Activated gamma-delta T cell treated with Interleukin-2 at 50 U/mL for 16 hours (primary cell): ENCODE measurements around the gene AKIRIN1.
"Not testable (repeated sequence)": the region's sequence is repeated elsewhere in the genome, so short reads cannot be mapped to it uniquely, and the experiment has no call there.

Experiments
- DNase-seq: peaks from one replicate; pipeline ENCODE4 v3.0.0-alpha.2; 2020

The AKIRIN1 gene

DNA sequence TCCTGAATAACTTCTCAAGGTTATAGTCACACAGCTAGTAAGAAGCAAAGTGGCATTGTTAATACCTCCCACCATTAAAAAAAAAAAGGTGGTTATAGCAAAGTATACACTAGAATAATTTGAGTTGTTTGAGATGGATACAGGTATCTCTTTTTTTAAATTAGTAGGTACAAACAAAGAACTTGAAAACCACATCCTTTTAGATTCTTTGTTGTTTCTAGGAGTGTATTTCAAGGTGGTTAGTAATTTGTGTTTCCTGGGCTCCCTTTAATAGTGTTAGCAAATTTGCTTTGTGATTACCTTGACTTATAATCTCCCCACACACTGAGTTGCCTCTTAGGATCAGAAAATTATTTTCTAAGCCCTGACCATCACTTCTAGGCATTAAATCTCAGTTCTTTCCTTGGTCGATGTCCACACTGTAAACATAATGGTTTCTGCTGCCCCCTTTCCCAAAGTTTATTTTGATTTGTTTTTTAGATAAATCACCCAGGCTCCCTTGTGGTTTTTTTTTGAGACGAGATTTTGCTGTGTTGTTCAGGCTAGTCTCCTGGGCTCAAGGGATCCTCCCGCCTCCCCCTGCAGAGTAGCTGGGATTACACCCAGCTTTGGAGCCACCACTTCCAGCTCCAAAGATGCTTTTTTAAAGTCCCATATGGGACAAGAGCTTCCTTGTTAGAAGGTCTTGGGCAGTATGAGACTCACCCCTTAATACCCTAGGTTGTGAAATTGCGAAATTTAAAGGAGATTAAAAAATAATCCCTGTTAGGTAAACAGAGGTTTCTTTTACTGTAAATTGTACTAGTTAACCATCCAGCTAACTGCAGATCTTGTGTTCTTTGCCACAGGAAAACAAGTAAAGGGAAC, 6.2 kb downstream of the AKIRIN1 start:
- no peak for DNase-seq

DNA sequence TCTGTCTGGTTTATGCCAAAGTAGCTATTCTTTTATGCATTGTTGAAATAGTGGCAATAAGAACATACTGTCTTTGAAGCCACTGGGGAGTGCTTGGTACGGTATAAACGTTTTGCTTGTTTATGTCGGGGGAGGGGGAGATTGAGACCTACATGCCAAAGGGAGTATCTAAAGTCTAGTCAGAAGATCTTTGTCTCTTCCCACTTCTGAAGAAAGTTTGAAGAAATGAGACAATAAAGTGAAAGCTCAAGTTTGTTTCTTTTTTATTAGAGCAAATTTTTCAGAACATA, 6.8 kb downstream of the AKIRIN1 start:
- no peak for DNase-seq

DNA sequence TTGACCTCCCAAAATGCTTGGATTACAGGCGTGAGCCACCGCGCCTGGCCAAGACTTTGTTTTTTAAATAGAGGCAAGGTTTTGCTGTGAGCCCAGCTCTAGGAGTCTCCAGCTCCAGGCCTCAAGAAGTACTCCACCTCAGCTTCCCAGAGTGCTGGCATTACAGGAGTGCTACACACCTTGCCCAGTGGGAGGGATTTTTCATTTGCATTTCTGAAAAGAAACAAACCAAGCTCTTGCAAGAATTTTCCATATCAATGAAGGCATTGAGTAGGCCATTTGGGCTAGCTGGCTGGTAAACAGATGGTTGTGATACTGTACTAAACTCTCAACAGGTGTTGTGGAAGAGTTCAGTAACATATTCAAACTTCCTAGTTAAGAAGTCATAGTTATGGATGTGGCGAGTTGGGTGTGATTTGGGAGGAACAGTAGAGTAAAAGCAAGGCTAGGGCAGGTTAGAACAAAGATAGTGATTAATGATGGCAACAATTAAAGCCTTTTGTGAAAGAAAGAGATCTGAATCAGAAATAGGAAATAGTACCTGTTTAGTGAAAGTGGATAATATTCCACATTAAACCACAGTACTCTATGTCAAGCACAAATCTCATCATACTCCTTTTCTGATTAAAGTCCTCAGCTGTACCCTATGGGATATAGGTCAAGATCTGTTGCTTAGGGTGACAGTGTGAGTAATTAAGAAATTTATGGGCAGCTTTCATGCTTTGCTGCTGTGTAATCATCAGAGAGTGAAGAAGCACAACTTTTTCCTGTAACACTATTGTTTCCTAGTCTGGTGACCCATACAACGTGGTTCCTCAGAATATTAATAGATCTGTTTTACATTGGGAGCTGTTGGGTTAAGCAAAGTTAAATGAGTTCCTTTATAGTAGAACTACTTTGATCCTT, 10.7 kb downstream of the AKIRIN1 start:
- no peak for DNase-seq

DNA sequence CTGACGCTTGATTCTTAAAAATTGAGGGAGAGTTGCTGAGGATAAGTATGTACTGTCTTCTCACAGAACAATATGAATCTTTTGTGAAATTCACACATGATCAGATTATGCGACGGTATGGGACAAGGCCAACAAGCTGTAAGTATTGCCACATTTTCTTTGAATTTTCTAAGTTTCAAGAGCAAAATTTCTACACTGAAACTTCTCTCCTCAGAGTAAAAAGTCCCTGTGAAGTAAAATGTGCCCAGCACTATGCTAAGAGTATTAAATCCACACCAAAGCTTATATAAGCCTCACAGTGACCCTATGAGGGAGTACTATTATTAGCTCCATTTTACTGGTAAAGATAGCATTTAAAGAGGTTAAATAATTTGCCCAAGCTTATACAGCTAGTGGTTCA, 12.2 kb downstream of the AKIRIN1 start:
- DNase-seq: no peak

DNA sequence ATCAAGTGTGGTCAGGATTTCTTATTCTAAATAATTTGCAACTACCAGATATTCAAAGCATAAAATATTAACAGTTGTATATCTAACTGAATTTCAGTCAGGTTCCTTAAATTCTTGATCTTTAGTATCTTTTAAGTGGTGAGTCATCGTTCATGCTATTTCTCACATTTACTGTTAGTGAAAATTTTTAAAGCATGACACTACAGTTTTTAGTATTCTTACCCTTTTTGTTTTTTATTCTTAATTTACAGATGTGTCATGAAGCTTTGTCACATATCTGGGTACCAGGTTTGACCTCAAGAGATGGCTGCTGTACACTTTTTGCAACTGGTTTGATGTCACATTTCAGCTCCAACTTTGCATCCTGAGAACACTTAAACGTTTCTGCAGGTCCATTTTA, 12.7 kb downstream of the AKIRIN1 start:
- no peak for DNase-seq

DNA sequence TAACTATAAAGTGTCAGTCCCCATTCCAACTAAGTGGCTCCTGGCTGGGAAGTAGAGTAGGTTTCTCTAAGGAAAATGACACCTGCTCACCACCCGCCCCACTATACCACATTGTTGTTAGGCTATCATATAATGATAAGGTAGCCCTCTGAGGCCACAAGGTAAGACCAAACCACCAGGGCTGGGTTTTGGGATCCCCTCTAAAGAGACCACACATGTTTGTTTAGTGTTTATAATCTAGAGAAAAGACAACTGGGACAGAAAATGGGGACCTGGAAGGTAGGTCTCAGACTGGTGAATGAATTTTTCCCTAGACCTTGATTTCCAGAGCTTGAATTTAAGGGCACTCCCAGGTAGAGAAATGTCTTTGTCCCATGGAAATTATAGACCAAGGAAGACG, 15.2 kb downstream of the AKIRIN1 start:
- no peak for DNase-seq

DNA sequence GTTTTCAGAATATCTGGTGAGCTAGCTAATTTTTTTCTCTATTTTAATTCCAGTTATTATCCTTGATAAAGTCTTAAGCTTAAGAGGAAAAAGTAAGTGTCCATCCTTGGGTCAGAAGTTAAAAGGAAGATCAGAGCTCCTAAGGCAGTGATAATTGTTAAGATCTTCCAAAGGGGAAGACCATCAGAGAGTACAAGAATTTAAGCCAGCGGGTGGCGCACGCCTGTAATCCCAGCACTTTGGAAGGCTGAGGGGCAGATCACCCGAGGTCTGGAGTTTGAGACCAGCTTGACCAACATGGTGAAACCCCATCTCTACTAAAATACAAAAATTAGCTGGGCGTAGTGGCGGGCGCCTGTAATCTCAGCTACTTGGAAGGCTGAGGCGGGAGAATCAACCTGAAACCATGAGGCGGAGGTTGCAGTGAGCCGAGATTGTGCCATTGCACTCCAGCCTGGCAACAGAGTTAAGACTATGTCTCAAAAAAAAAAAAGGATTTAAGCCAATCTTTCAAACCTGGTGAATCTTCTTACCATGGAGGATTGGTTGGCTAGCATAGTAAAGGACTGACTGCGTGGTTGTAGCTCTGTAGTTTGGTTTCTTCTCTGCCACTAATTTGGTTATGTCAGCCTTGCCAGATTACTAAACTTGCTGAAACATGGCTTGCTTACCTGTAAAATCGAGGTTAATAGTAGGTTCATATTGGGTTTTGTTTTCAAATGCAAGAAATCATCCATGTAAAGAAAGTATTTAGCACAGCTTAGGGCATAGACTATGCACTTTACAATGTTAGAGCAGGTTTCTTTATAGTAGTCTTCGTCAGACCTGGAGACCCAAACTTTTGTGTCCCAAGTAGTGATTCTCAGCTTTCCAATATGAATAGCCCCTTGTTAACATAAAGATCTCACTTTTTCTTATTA, 15.9 kb downstream of the AKIRIN1 start:
- no peak for DNase-seq

DNA sequence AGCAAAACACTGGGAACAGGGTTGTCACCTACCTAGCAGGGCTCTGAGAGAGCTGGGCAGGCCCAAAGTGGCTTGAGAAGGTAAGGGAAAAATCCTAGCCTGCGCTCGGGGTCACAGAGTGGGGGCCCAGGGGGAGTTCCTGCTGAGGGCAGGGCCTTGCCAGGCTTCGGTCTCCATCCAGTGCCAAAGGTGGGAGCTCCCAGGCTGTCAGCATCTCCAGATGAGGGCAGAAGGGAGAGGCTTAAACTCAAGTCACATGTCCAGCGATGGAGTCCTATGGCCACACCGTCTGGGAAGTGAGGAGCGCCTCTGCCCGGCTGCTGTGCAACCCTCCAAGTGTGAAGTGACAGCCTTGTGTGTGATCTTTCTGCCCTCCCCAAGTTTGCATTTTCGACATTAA, 23.9 kb downstream of the AKIRIN1 start:
- DNase-seq: not testable (repeated sequence)

DNA sequence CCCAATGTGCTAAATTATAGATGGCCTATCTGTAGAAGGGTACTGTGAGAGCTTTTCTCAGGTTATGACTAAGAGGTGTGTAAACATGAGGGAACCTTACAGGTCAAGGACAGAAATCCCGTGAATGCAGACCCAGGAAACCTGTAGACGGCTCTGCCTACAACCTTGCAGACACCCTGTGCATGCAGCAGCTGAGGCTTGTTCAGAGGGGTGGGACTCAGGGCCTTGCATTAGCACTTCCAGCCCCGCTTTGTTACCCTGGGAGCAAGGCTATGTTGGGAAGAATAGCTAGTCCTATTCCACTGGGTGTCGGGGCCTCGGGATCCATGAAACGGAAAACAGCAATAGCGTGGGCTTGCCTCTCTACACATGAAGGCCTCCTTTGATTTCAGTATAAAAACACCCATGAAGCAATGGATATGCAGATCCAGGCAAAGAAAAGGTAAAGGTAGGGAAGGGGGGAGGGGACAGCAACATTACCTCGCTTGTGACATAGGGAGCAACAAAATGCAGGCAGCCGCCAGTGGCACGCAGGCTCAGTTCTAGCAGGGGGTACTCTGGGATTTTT, 25.6 kb downstream of the AKIRIN1 start:
- DNase-seq: no peak

DNA sequence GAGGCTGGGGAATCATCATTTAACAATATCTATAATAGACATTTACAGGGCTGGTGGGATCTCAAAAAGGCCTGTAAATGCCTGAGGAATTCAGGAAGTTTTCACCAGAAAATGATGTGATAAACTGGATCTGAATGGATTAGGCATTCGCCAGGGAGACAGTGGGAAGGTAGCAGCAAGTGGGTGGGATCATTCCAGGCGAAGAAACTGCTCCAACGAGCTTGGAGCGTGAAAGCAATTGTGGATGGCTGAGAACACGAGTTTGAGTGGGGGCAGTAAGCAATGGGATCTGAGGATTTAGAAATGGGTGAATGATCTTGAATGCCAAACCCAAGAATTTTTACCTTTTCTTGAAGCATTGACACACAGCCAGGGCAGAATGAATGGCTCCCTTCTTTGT, 26.2 kb downstream of the AKIRIN1 start:
- no peak for DNase-seq

DNA sequence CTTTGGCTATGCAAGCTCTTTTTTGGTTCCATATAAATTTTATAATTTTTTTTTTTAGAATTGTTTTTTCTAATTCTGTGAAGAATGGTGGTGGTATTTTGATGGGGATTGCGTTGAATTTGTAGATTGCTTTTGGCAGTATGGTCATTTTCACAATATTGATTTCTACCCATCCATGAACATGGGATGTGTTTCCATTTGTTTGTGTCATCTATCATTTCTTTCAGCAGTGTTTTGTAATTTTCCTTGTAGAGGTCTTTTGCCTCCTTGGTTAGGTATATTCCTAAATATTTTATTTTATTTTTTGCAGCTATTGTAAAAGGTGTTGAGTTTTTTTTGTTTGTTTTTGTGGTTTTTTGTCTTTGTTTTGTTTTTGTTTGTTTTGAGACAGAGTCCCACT, 29.4 kb downstream of the AKIRIN1 start:
- DNase-seq: not testable (repeated sequence)

DNA sequence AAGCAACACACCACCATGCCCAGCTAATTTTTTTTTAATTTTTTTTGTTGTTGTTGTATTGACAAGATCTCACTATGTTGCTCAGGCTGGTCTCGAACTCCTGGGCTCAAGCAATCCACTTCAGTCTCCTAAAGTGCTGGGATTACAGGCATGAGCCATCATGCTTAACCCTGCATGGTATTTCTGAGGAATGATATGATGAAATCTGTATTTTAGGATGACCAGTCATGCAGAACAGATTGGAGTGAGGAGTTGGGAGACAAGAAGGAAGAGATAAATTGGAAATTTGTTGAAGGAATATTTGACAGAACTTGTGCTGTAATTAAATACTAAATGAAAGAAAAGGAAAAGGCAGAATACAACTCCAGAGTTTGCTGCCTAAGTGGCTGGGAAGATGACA, 30.4 kb downstream of the AKIRIN1 start:
- no peak for DNase-seq

DNA sequence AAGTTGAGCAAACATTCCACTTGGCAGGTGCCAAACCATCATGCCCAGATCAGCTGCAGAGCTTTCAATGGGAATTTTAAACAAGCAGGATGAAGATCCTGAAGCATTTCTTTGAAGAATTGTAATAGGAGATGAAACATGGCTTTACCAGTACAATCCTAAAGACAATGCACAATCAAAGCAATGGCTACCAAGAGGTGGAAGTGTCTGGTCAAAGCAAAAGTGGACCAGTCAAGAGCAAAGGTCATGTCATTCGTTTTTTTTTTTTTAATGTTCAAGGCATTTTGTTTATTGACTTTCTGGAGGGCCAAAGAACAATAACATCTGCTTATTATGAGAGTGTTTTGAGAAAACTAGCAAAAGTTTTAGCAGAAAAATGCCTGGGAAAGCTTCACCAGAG, 32.1 kb downstream of the AKIRIN1 start:
- DNase-seq: no peak

DNA sequence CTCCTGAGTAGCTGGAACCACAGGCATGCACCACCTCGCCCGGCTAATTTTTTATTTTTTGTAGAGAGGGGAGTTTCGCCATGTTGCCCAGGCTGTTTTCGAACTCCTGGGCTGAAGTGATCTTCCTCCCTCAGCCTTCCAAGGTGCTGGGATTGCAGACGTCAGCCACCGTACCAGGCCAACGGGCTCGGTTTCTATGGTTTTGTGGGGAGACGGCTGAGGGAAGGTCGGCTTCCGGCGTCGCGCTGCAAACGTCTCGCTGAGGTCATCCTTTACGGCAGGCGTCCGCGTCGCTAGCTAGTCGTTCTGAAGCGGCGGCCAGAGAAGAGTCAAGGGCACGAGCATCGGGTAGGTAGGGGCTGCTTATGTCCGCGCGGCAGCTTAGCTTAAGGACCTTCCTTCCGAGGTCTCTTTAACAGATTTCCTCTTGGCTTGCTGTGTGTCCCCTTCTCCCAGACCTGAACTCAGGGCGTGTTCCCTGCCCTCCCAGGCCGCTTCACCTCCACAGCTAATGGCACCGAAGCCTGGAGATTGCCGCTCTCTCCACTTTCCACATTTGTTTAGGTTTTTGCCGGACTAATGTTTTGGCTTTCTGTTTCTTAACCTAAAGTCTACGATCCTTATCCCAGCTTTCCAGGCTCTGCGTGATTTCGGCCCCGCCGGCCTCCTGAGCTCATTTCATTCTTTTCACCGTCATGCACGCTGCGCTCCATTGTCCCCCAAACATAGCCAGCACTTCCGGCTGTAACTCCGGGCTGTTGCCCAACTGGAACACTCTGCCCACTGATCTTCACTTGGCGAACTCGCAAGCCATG, 35.2 kb downstream of the AKIRIN1 start, which contains the start of gene NDUFS5:
Gene NDUFS5, plus strand, starts transcription at position 300 of the 815 bp plus-strand sequence. CDS start 2,375 bp downstream, outside the sequence.
- peak; percentile 78 for DNase-seq

DNA sequence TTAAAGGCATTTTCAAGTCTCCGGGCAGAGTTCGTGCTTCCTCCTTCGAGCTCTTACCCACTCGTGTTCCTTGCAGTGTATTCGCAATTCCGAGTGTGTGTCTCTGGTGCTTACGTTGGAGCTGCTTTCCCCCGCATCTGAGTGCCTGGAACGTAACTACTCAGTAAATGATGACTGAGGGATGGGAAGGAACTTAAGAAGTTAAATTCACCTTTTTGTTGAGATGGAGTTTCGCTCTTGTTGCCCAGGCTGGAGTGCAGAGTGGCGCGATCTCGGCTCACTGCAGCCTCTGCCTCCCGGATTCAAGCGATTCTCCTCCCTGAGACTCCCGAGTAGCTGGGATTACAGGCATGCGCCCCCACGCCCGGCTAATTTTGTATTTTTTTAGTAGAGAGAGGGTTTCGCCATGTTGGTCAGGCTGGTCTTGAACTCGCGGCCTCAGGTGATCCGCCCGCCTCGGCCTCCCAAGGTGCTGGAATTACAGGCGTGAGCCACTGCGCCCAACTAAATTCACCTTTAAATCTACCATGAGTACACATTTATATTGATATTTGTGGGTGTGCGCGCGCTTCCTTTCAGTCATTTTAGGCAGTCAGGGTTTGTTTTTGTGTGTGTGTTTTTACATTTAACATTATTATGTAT, 35.9 kb downstream of the AKIRIN1 start:
- DNase-seq: no peak

DNA sequence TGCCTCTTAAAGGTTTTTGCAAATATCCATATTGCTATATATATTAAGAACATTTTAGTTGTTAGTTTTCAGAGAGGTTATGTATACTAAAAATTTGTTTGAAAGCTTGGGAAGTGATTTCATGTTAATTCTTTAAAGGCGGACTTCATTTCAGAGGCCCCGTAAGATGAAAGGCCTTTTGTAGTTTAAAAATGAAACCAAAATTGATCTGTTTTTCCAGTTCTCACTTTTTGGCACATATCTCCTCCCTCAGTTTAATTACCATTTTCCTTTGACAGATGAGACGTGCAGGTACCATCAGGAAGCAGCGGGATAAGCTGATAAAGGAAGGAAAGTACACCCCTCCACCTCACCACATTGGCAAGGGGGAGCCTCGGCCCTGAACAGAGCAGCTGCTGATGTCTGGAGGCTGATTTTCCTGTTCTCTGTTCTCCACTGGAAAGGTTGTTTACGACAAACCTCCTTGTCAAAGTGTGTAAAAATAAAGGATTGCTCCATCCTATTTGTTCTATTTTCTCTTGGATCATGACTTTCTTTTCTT, 43.1 kb downstream of the AKIRIN1 start:
- DNase-seq: no peak

DNA sequence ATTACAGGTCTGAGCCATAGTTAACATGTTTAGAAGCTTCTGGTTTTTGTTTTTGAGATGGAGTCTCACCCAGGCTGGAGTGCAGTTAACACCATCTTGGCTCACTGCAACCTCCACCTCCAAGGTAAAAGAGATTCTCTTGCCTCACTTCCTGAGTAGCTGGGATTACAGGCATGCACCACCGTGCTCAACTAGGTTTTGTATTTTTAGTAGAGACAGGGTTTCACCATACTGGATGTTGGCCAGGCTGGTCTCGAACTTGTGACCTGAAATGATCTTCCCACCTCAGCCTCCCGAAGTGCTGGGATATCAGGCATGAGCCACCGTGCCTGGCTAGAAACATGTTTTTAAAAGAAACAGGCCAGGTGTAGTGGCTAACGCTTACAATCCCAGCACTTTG, 45.6 kb downstream of the AKIRIN1 start:
- DNase-seq: no peak

DNA sequence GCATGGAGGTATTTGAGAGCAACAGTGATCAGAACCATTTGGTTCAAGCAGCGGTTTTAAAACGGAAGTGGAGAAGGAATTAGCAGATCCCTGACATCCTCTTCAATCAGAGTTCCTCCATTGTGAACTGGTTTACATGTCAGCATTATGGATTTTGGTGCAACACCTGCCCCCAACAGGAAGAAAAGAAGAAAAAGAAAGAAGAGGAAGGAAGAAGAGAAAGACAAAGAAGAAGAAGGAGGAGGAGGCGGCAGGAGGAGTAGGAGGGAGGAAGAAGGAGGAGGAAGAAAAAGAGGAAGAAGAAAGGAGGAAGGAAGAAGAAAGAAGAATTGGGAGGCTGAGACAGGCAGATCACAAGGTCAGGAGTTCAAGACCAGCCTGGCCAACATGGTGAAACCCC, 52.4 kb downstream of the AKIRIN1 start:
- DNase-seq: no peak

DNA sequence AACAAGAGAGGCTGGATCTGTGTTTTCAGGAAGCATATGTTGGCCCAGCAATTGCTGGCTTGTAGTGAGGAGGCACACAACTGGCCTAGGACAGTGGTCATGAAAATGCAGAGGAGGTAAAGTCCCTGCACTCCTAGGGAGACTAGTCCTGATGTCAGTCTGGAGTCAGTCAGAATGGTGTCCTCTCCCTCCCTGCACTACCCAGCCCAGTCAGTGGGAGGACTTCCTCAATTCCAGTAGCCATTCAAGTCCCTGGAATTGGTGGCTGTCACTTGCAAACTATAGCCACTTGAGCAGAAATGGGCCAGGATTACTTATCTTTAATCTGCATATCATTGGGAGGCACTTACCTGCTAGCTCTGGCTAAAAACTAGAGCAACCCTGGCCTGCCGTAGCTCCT, 53.7 kb downstream of the AKIRIN1 start:
- no peak for DNase-seq

DNA sequence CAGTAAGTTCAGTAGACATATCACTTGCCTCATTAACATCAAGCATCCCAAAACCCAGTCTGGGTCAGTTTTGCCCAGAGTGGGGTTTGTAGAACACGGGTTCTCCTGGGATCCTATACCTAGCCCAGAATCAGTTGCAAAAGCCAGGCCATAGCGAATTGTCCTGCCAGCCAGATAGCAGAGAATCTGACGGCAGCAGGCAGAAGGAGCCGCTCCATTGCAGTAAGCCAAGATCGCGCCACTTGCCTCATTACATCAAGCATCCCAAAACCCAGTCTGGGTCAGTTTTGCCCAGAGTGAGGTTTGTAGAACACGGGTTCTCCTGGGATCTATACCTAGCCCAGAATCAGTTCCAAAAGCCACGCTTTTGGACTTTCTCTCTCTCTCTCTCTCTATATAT, 54.2 kb downstream of the AKIRIN1 start:
- DNase-seq: no peak
